Measurements from ENCODE around the gene RAPGEF5. TPM values are rescaled to one million over a fixed set of nuclear protein-coding genes. Genes with fewer than 3 reads are reported as not detected.

Gene RAPGEF5
- total and polyA plus RNA-seq, 10 of the 15 experiments (the other 5 are each of a cell fraction or from before 2014, with no cell fraction given): 0.38 to 4.0 (median 1.6) TPM; not detected in 1

DNA sequence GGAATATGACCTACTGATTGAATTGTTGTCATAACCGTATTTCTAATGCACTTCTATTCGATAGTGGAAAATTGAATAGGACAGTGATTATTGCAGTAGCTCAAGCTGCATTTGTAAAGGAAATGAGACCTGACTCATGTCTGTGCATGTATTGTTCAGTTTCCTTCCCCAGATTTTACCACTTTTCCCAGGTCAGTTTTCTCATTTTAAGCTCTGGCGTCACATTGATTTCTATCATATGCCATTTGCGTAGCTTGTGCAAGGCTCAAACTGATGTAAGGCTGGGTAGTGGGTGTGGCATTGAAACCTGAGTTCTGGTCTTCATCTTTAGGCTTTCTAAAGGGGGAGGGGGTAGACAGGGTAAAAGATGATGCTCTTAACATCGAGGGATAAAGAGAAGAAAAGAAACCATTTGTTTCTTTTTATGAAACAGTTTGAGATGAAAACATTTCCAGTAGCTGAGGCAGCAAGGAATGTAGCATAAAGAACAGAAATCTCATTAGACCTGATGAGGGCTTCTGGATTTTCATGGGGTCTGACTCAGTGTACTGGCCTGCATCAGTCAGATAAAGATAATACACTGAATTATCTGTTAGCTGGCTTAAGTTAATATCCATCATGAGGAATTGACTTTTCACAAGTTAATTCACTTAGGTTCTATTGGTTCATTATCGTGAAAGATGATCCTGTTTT lies 229.0 kb downstream of the RAPGEF5 start:
- ChIA-PET RAD21 (ENCODE audit: unreplicated experiment) (no interaction called here), POLR2A (no interaction called here), CTCF (interaction anchor here (1.0 to 4.4 kb wide), 3 partner anchors 13 to 324 kb away, joined by 3 to 17 read pairs (median 3); no protein-coding TSS in a partner anchor), SMC1A (ENCODE audit: uncharacterized antibody, unreplicated experiment) (interaction anchor here (1.5 to 1.7 kb wide), 2 partner anchors 9 to 12 kb away, joined by 3 to 4 read pairs; no protein-coding TSS in a partner anchor)
- no peaks in the 10 kb centered on the region for H3K27me3 ChIP-seq (replicated peaks in 1 of 2; ENCODE audit: control insufficient read depth in 2 of 2, insufficient read depth in 2 of 2, low read length in 1 of 2)
- no peak overlapping the region for H3K4me2 ChIP-seq (ENCODE audit: control insufficient read depth, insufficient read depth)
- in situ Hi-C loops (cut with MboI) (no loop called here), intact Hi-C loops (cut with micrococcal nuclease; ENCODE audit: unreplicated experiment) (no loop called here)
- H3K9me3 ChIP-seq (replicated peaks; ENCODE audit: control insufficient read depth, insufficient read depth, low read length): no peaks in the 10 kb centered on the region
- TF ChIP-seq, protein P1, sequence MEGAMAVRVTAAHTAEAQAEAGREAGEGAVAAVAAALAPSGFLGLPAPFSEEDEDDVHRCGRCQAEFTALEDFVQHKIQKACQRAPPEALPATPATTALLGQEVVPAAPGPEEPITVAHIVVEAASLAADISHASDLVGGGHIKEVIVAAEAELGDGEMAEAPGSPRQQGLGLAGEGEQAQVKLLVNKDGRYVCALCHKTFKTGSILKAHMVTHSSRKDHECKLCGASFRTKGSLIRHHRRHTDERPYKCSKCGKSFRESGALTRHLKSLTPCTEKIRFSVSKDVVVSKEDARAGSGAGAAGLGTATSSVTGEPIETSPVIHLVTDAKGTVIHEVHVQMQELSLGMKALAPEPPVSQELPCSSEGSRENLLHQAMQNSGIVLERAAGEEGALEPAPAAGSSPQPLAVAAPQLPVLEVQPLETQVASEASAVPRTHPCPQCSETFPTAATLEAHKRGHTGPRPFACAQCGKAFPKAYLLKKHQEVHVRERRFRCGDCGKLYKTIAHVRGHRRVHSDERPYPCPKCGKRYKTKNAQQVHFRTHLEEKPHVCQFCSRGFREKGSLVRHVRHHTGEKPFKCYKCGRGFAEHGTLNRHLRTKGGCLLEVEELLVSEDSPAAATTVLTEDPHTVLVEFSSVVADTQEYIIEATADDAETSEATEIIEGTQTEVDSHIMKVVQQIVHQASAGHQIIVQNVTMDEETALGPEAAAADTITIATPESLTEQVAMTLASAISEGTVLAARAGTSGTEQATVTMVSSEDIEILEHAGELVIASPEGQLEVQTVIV (IDR thresholded peaks at IDR 0.05; ENCODE audit: borderline replicate concordance, partially characterized antibody): no peak
- no peak for TF ChIP-seq BRCA1 (IDR thresholded peaks at IDR 0.05; ENCODE audit: low read depth, low read length)
- TF ChIP-seq, protein P2, sequence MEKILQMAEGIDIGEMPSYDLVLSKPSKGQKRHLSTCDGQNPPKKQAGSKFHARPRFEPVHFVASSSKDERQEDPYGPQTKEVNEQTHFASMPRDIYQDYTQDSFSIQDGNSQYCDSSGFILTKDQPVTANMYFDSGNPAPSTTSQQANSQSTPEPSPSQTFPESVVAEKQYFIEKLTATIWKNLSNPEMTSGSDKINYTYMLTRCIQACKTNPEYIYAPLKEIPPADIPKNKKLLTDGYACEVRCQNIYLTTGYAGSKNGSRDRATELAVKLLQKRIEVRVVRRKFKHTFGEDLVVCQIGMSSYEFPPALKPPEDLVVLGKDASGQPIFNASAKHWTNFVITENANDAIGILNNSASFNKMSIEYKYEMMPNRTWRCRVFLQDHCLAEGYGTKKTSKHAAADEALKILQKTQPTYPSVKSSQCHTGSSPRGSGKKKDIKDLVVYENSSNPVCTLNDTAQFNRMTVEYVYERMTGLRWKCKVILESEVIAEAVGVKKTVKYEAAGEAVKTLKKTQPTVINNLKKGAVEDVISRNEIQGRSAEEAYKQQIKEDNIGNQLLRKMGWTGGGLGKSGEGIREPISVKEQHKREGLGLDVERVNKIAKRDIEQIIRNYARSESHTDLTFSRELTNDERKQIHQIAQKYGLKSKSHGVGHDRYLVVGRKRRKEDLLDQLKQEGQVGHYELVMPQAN (conservative IDR thresholded peaks at IDR 0.05): no peak
- H2AFZ ChIP-seq (ENCODE audit: control insufficient read depth, low read depth, low read length): no peak overlapping the region
- no peaks in the 10 kb centered on the region for H4K20me1 ChIP-seq (ENCODE audit: control insufficient read depth, insufficient read depth)
- no peak overlapping the region for H3K9ac ChIP-seq (ENCODE audit: control insufficient read depth, insufficient read depth, low read length)
- no peaks in the 10 kb centered on the region for H3K4me1 ChIP-seq (ENCODE audit: control insufficient read depth, insufficient read depth, low read length)
- 42% methylated on average over 6 of the region's 6 CpGs for WGBS (ENCODE audit: insufficient coverage, insufficient replicate concordance, low lambda C conversion rate, missing lambda C conversion rate)
- H3K79me2 ChIP-seq (ENCODE audit: control insufficient read depth, insufficient read depth, low read length): no peaks in the 10 kb centered on the region
- ATAC-seq: no peak
- no peak for DNase-seq (ENCODE audit: low read depth, low spot score)
- no peak overlapping the region for H3K27ac ChIP-seq (ENCODE audit: control insufficient read depth, insufficient read depth)
- no peak overlapping the region for H3K4me3 ChIP-seq
- BruUV-seq (replicated peaks): no TSS peak
- H3K36me3 ChIP-seq (ENCODE audit: control insufficient read depth in 2 of 2, insufficient read depth in 2 of 2, low read length in 1 of 2): no peaks in the 10 kb centered on the region
- peak; percentile 7 for FAIRE-seq

All from GM12878 (cell line).